Sigmoid colon (tissue), 4 donors: Measurements from ENCODE around the gene GLS2.
"Not testable (repeated sequence)": the region's sequence is repeated elsewhere in the genome, so short reads cannot be mapped to it uniquely, and the experiment has no call there.

Experiments used
- EP300 ChIP-seq, 4 donors: sonication (generic); formaldehyde crosslinking; IDR thresholded peaks; one replicate each; pipeline ENCODE4 v1.6.1; 2017; ENCODE audit warnings: antibody characterized with exemption in 4 of 4
- POLR2A ChIP-seq, 2 donors: fragments of 450-650 bp; IDR thresholded peaks; one replicate each; pipeline ENCODE4 v1.6.1; 2016; ENCODE audit warnings: antibody characterized with exemption in 2 of 2, mild to moderate bottlenecking in 2 of 2, moderate library complexity in 2 of 2
- POLR2AphosphoS5 ChIP-seq, 4 donors: sonication (generic); formaldehyde crosslinking; IDR thresholded peaks; one replicate each; pipeline ENCODE4 v1.6.1; 2017; ENCODE audit warnings: antibody characterized with exemption in 4 of 4
- TF ChIP-seq, protein P1 (sequence below), 4 experiments: fragments of 450-650 bp in 3 of 4; fragments of 200-600 bp in 1 of 4; IDR thresholded peaks; one replicate each; pipeline ENCODE4 v1.5.1; 2016 to 2019; ENCODE audit warnings: antibody characterized with exemption in 4 of 4, mild to moderate bottlenecking in 3 of 4, moderate library complexity in 2 of 4

DNA sequence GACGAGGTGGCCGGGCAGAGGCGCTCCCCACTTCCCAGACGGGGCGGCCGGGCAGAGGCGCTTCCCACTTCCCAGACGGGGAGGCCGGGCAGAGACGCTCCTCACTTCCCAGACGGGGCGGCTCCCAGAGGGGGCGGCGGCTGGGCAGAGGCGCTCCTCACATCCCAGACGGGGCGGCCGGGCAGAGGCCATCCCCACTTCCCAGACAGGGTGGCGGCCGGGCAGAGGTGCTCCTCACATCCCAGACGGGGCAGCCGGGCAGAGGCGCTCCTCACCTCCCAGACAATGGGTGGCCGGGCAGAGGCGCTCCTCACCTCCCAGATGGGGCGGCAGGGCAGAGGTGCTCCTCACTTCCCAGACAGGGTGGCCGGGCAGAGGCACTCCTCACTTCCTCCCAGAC, 6.5 kb upstream of the GLS2 start:
- TF ChIP-seq, protein P1, sequence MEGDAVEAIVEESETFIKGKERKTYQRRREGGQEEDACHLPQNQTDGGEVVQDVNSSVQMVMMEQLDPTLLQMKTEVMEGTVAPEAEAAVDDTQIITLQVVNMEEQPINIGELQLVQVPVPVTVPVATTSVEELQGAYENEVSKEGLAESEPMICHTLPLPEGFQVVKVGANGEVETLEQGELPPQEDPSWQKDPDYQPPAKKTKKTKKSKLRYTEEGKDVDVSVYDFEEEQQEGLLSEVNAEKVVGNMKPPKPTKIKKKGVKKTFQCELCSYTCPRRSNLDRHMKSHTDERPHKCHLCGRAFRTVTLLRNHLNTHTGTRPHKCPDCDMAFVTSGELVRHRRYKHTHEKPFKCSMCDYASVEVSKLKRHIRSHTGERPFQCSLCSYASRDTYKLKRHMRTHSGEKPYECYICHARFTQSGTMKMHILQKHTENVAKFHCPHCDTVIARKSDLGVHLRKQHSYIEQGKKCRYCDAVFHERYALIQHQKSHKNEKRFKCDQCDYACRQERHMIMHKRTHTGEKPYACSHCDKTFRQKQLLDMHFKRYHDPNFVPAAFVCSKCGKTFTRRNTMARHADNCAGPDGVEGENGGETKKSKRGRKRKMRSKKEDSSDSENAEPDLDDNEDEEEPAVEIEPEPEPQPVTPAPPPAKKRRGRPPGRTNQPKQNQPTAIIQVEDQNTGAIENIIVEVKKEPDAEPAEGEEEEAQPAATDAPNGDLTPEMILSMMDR (IDR thresholded peaks at IDR 0.05) = not testable (repeated sequence)
- not testable (repeated sequence) for TF ChIP-seq POLR2A, POLR2AphosphoS5, EP300 (IDR thresholded peaks at IDR 0.05)
